Neural cell (in vitro differentiated cells): Measurements from ENCODE around the gene DOK7. TPM values are rescaled to one million over a fixed set of nuclear protein-coding genes. Genes with fewer than 3 reads are reported as not detected.

Experiments
- H2AFZ ChIP-seq: fragments of 200-600, 300-800 bp; sonication (generic), shearing (Covaris generic); 2 replicates; pipeline ENCODE4 v1.6.0; 2014; ENCODE audit warnings: low read depth, mild to moderate bottlenecking, antibody characterized with exemption, low read length, moderate library complexity
- H3F3A ChIP-seq: fragments of 200-600 bp; shearing (Covaris generic); 2 replicates; pipeline ENCODE4 v1.6.1; 2016; ENCODE audit warnings: mild to moderate bottlenecking, moderate library complexity, mixed read lengths, antibody characterized with exemption, low read length; ENCODE audit not compliant: insufficient read depth, poor library complexity, severe bottlenecking
- H3K27ac ChIP-seq: fragments of 200-600, 300-800 bp; sonication (generic), shearing (Covaris generic); 2 replicates; pipeline ENCODE4 v1.5.1; 2014; ENCODE audit warnings: mild to moderate bottlenecking, low read length, moderate library complexity
- H3K27me3 ChIP-seq: fragments of 300-800, 200-600 bp; sonication (generic), shearing (Covaris generic); 2 replicates; pipeline ENCODE4 v1.6.0; 2014; ENCODE audit warnings: mild to moderate bottlenecking, low read depth, low read length, moderate library complexity; ENCODE audit not compliant: insufficient read depth
- H3K36me3 ChIP-seq: fragments of 300-800, 200-600 bp; sonication (generic), shearing (Covaris generic); 2 replicates; pipeline ENCODE4 v1.5.1; 2014; ENCODE audit warnings: mild to moderate bottlenecking, antibody characterized with exemption, low read length, moderate library complexity; ENCODE audit not compliant: insufficient read depth
- H3K4me2 ChIP-seq: fragments of 300-800, 200-600 bp; sonication (generic), shearing (Covaris generic); 2 replicates; pipeline ENCODE4 v1.6.0; 2014; ENCODE audit warnings: mild to moderate bottlenecking, low read length
- H3K4me3 ChIP-seq: fragments of 300-800, 200-600 bp; sonication (generic), shearing (Covaris generic); 2 replicates; pipeline ENCODE4 v1.5.1; 2014; ENCODE audit warnings: mild to moderate bottlenecking, low read length, moderate library complexity
- H3K79me2 ChIP-seq: fragments of 200-600 bp; shearing (Covaris generic); replicated peaks from 2 replicates; pipeline ENCODE4 v1.6.0; 2014; ENCODE audit warnings: mild to moderate bottlenecking, low read length, moderate library complexity; ENCODE audit not compliant: insufficient read depth
- H3K9ac ChIP-seq: fragments of 300-800, 200-600 bp; sonication (generic), shearing (Covaris generic); 2 replicates; pipeline ENCODE4 v1.6.1; 2016; ENCODE audit warnings: mild to moderate bottlenecking, low read length, mixed read lengths
- H3K9me2 ChIP-seq: fragments of 200-600 bp; shearing (Covaris generic); 2 replicates; pipeline ENCODE4 v1.6.1; 2016; ENCODE audit warnings: mild to moderate bottlenecking, low read length, mixed read lengths; ENCODE audit not compliant: insufficient read depth
- H3K9me3 ChIP-seq: fragments of 200-600, 300-800 bp; sonication (generic), shearing (Covaris generic); 2 replicates; pipeline ENCODE4 v1.6.1; 2016; ENCODE audit warnings: mild to moderate bottlenecking, mixed run types, low read length, moderate library complexity, mixed read lengths
- H4K20me1 ChIP-seq: fragments of 200-600 bp; shearing (Covaris generic); 2 replicates; pipeline ENCODE4 v1.6.1; 2016; ENCODE audit warnings: mild to moderate bottlenecking, mixed run types; ENCODE audit not compliant: insufficient read depth
- EP300 ChIP-seq: fragments of 450-650 bp; conservative IDR thresholded peaks from 2 replicates; pipeline ENCODE4 v1.6.1; 2014; ENCODE audit warnings: antibody characterized with exemption, mild to moderate bottlenecking, moderate library complexity; ENCODE audit not compliant: poor library complexity, severe bottlenecking
- EZH2 ChIP-seq: fragments of 200-600, 300-800 bp; shearing (Covaris generic), sonication (generic); IDR thresholded peaks from 2 replicates; pipeline ENCODE4 v1.6.1; 2014; ENCODE audit warnings: antibody characterized with exemption, low read length, borderline replicate concordance, mild to moderate bottlenecking; ENCODE audit not compliant: insufficient read depth, poor library complexity, severe bottlenecking
- MXI1 ChIP-seq: fragments of 450-650 bp; conservative IDR thresholded peaks from 2 replicates; pipeline ENCODE4 v1.6.1; 2014; ENCODE audit warnings: antibody characterized with exemption, mild to moderate bottlenecking; ENCODE audit not compliant: poor library complexity, severe bottlenecking
- POLR2AphosphoS5 ChIP-seq: IDR thresholded peaks from 2 replicates; pipeline ENCODE4 v1.6.1; 2012
- RAD21 ChIP-seq: fragments of 450-650 bp; conservative IDR thresholded peaks from 2 replicates; pipeline ENCODE4 v1.6.1; 2014; ENCODE audit warnings: antibody characterized with exemption, mild to moderate bottlenecking, moderate library complexity
- SMC3 ChIP-seq: fragments of 450-650 bp; conservative IDR thresholded peaks from 2 replicates; pipeline ENCODE4 v1.6.1; 2014; ENCODE audit warnings: antibody characterized with exemption, mild to moderate bottlenecking, moderate library complexity; ENCODE audit not compliant: poor library complexity
- TAF1 ChIP-seq: IDR thresholded peaks from 2 replicates; pipeline ENCODE4 v1.6.1; 2012; ENCODE audit warnings: low read depth
- polyA plus RNA-seq: library from polyadenylated mRNA; depleted of rRNA; stranded (reverse); fragments of >200 nt; gene quantifications from 2 replicates; pipeline ENCODE4 v1.2.3, GENCODE V29; 2014
- TF ChIP-seq, protein P1 (sequence below): IDR thresholded peaks from 2 replicates; pipeline ENCODE4 v1.6.1; 2012; ENCODE audit warnings: borderline replicate concordance
- TF ChIP-seq, protein P2 (sequence below): fragments of 450-650 bp; IDR thresholded peaks from 2 replicates; pipeline ENCODE4 v1.5.1; 2014; ENCODE audit warnings: antibody characterized with exemption, mild to moderate bottlenecking, moderate library complexity; ENCODE audit not compliant: poor library complexity, severe bottlenecking

Gene DOK7
- polyA plus RNA-seq, 1 donor from 2014 or later = 0.66 TPM

DNA sequence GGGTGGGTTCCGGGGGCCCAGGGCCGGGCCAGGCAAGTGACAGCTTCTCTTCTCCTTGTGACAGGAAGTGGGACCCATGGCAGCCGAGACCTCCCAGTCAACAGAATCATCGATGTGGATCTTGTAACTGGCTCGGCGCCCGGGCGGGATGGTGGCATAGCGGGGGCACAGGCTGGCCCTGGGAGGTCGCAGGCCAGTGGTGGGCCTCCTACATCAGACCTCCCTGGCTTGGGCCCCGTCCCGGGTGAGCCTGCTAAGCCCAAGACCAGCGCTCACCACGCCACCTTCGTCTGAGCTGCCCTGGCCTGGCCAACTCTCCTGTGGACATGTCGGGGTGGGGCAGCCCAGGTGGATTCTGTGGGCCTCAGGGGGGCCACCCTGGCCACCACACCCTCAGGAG is 23.7 kb upstream of the DOK7 start:
- H2AFZ ChIP-seq = no peak overlapping the region
- no peak overlapping the region for H3K4me3 ChIP-seq
- no peaks in the 10 kb centered on the region for H3K79me2 ChIP-seq
- TF ChIP-seq EZH2 (no peak), TAF1 (no peak), SMC3 (no peak), EP300 (no peak), POLR2AphosphoS5 (no peak)
- TF ChIP-seq, protein P1, sequence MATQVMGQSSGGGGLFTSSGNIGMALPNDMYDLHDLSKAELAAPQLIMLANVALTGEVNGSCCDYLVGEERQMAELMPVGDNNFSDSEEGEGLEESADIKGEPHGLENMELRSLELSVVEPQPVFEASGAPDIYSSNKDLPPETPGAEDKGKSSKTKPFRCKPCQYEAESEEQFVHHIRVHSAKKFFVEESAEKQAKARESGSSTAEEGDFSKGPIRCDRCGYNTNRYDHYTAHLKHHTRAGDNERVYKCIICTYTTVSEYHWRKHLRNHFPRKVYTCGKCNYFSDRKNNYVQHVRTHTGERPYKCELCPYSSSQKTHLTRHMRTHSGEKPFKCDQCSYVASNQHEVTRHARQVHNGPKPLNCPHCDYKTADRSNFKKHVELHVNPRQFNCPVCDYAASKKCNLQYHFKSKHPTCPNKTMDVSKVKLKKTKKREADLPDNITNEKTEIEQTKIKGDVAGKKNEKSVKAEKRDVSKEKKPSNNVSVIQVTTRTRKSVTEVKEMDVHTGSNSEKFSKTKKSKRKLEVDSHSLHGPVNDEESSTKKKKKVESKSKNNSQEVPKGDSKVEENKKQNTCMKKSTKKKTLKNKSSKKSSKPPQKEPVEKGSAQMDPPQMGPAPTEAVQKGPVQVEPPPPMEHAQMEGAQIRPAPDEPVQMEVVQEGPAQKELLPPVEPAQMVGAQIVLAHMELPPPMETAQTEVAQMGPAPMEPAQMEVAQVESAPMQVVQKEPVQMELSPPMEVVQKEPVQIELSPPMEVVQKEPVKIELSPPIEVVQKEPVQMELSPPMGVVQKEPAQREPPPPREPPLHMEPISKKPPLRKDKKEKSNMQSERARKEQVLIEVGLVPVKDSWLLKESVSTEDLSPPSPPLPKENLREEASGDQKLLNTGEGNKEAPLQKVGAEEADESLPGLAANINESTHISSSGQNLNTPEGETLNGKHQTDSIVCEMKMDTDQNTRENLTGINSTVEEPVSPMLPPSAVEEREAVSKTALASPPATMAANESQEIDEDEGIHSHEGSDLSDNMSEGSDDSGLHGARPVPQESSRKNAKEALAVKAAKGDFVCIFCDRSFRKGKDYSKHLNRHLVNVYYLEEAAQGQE = no peak
- H3K9me2 ChIP-seq = no peaks in the 10 kb centered on the region
- H3K36me3 ChIP-seq = no peaks in the 10 kb centered on the region
- no peak overlapping the region for H3K27ac ChIP-seq
- no peaks in the 10 kb centered on the region for H4K20me1 ChIP-seq
- no peaks in the 10 kb centered on the region for H3K27me3 ChIP-seq
- H3F3A ChIP-seq = no peaks in the 10 kb centered on the region
- H3K9me3 ChIP-seq = no peaks in the 10 kb centered on the region
- H3K4me2 ChIP-seq = no peak overlapping the region
- no peak overlapping the region for H3K9ac ChIP-seq

GRCh38 chr4:3440011-3440410 is 23.1 kb upstream of the DOK7 start:
- Histone ChIP-seq H3K4me2 (no peak overlapping the region), H3K79me2 (no peaks in the 10 kb centered on the region), H4K20me1 (no peaks in the 10 kb centered on the region), H3F3A (no peaks in the 10 kb centered on the region), H3K9me2 (no peaks in the 10 kb centered on the region), H3K4me3 (no peak overlapping the region), H2AFZ (no peak overlapping the region), H3K36me3 (no peaks in the 10 kb centered on the region), H3K27ac (no peak overlapping the region), H3K9ac (no peak overlapping the region), H3K27me3 (no peaks in the 10 kb centered on the region), H3K9me3 (no peaks in the 10 kb centered on the region)
- no peak for TF ChIP-seq MXI1
- TF ChIP-seq, protein P2, sequence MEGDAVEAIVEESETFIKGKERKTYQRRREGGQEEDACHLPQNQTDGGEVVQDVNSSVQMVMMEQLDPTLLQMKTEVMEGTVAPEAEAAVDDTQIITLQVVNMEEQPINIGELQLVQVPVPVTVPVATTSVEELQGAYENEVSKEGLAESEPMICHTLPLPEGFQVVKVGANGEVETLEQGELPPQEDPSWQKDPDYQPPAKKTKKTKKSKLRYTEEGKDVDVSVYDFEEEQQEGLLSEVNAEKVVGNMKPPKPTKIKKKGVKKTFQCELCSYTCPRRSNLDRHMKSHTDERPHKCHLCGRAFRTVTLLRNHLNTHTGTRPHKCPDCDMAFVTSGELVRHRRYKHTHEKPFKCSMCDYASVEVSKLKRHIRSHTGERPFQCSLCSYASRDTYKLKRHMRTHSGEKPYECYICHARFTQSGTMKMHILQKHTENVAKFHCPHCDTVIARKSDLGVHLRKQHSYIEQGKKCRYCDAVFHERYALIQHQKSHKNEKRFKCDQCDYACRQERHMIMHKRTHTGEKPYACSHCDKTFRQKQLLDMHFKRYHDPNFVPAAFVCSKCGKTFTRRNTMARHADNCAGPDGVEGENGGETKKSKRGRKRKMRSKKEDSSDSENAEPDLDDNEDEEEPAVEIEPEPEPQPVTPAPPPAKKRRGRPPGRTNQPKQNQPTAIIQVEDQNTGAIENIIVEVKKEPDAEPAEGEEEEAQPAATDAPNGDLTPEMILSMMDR = no peak

- Histone ChIP-seq H3F3A (no peaks in the 10 kb centered on the region), H3K9me3 (no peaks in the 10 kb centered on the region), H3K4me3 (no peak overlapping the region), H3K9me2 (no peaks in the 10 kb centered on the region), H3K9ac (no peak overlapping the region), H3K27ac (no peak overlapping the region), H3K36me3 (no peaks in the 10 kb centered on the region), H3K27me3 (no peaks in the 10 kb centered on the region), H4K20me1 (no peaks in the 10 kb centered on the region), H3K79me2 (no peaks in the 10 kb centered on the region), H3K4me2 (no peak overlapping the region), H2AFZ (no peak overlapping the region)
- TF ChIP-seq TAF1 (no peak), RAD21 (no peak), EP300 (no peak), POLR2AphosphoS5 (no peak), SMC3 (no peak), EZH2 (no peak), MXI1 (no peak)
- TF ChIP-seq, protein P2 = no peak
- TF ChIP-seq, protein P1 = no peak
Observed at GRCh38 chr4:3440979-3441500, 22.1 kb upstream of the DOK7 start.
